OCI-LY7 (cell line): Measurements from ENCODE around the gene CARD11. TPM values are rescaled to one million over a fixed set of nuclear protein-coding genes. Genes with fewer than 3 reads are reported as not detected.

Source experiments
- Bru-seq: library from RNA; stranded (reverse); fragments of 400-500 nt; gene quantifications from one replicate; lab custom pipeline; 2021; lab: Mats Ljungman, UMichigan
- BruChase-seq, 2 experiments: library from RNA; stranded (reverse); fragments of 400-500 nt; gene quantifications; one replicate each; lab custom pipeline; 2021; lab: Mats Ljungman, UMichigan
- BruUV-seq: library from RNA; stranded (reverse); fragments of 400-500 nt; replicated peaks from 2 replicates; lab custom pipeline; 2021; lab: Mats Ljungman, UMichigan
- CTCF ChIA-PET: fragments of 300-600 bp; sonication (Branson Sonifier 250); formaldehyde crosslinking; loops from one replicate; lab custom pipeline; 2022; ENCODE audit warnings: antibody characterized with exemption; ENCODE audit not compliant: unreplicated experiment; lab: Charles Lee
- POLR2A ChIA-PET: fragments of 300-600 bp; sonication (Branson Sonifier 250); formaldehyde crosslinking; loops from one replicate; lab custom pipeline; 2022; ENCODE audit warnings: antibody characterized with exemption; lab: Charles Lee
- DNase-seq: peaks from one replicate; pipeline ENCODE4 v3.0.0-alpha.2; 2015; ENCODE audit warnings: low spot score
- H2AFZ ChIP-seq: fragments of 200-600 bp; sonication (generic), shearing (Covaris generic); 2 replicates; pipeline ENCODE4 v1.6.1; 2014; ENCODE audit warnings: mild to moderate bottlenecking, antibody characterized with exemption, low read length, moderate library complexity
- H3K27ac ChIP-seq: fragments of 200-600 bp; sonication (generic); 2 replicates; pipeline ENCODE4 v1.5.1; 2014; ENCODE audit warnings: mixed run types, low read depth, mild to moderate bottlenecking, moderate library complexity, low read length, inconsistent platforms; ENCODE audit not compliant: poor library complexity, severe bottlenecking
- H3K36me3 ChIP-seq: fragments of 200-600 bp; sonication (generic); 2 replicates; pipeline ENCODE4 v1.6.1; 2014; ENCODE audit warnings: mild to moderate bottlenecking, antibody characterized with exemption, low read length, moderate library complexity, mixed read lengths; ENCODE audit not compliant: insufficient read depth
- H3K4me1 ChIP-seq: fragments of 200-600 bp; sonication (generic); 2 replicates; pipeline ENCODE4 v1.5.1; 2014; ENCODE audit warnings: mild to moderate bottlenecking, low read length; ENCODE audit not compliant: insufficient read depth, poor library complexity, severe bottlenecking
- H3K4me2 ChIP-seq: fragments of 200-600 bp; sonication (generic); 2 replicates; pipeline ENCODE4 v1.6.1; 2014; ENCODE audit warnings: mild to moderate bottlenecking, low read length
- H3K4me3 ChIP-seq: fragments of 200-600 bp; sonication (generic); 2 replicates; pipeline ENCODE4 v1.5.1; 2014; ENCODE audit warnings: mild to moderate bottlenecking, low read depth, low read length; ENCODE audit not compliant: poor library complexity, severe bottlenecking
- H3K79me2 ChIP-seq: fragments of 200-600 bp; sonication (generic); 2 replicates; pipeline ENCODE4 v1.6.1; 2016; ENCODE audit warnings: low read depth, mild to moderate bottlenecking, low read length, moderate library complexity, mixed read lengths; ENCODE audit not compliant: insufficient read depth
- H3K9me2 ChIP-seq: fragments of 200-600 bp; sonication (generic); 2 replicates; pipeline ENCODE4 v1.6.1; 2016; ENCODE audit warnings: mild to moderate bottlenecking, low read length, mixed read lengths; ENCODE audit not compliant: insufficient read depth
- H3K9me3 ChIP-seq: fragments of 200-600 bp; sonication (generic); 2 replicates; pipeline ENCODE4 v1.6.1; 2014; ENCODE audit warnings: mild to moderate bottlenecking, mixed run types, low read length, mixed read lengths
- H4K20me1 ChIP-seq: fragments of 200-600 bp; sonication (generic); 2 replicates; pipeline ENCODE4 v1.6.1; 2014; ENCODE audit warnings: mild to moderate bottlenecking, antibody characterized with exemption, low read length, moderate library complexity, mixed read lengths; ENCODE audit not compliant: insufficient read depth
- EZH2phosphoT487 ChIP-seq: fragments of 200-600 bp; sonication (generic); IDR thresholded peaks from 2 replicates; pipeline ENCODE4 v1.6.1; 2018; ENCODE audit warnings: low read depth, borderline replicate concordance, mild to moderate bottlenecking, mixed run types, antibody characterized with exemption, low read length, moderate library complexity, mixed read lengths
- intact Hi-C: fragments of 100-400 bp; cut with micrococcal nuclease; formaldehyde crosslinking; loops from one replicate; pipeline ENCODE4 v1.10.0; 2022; ENCODE audit not compliant: unreplicated experiment
- long read RNA-seq: library from polyadenylated mRNA; stranded (forward); transcript quantifications from one replicate; pipeline ENCODE4 v2.0.0, GENCODE V29; 2022
- total RNA-seq, 2 experiments: library from RNA; depleted of rRNA in 1 of 2; stranded (reverse); fragments of >200 nt in 1 of 2; shearing (Covaris generic) in 1 of 2; gene quantifications; 2 replicates each; pipeline ENCODE4 v1.2.3, GENCODE V29; 2014 to 2022
- TF ChIP-seq, protein P1 (sequence below): fragments of 200-600 bp; sonication (generic); conservative IDR thresholded peaks from 2 replicates; pipeline ENCODE4 v1.5.1; 2014; ENCODE audit warnings: mild to moderate bottlenecking, antibody characterized with exemption, low read length, moderate library complexity, mixed read lengths

CARD11 gene
- total RNA-seq (2014; rRNA removed; shearing (Covaris generic)): 32.5 and 33.8 TPM in 2 replicates
- total RNA-seq (2022): 62.8 and 63.5 TPM in 2 replicates
- percentile 72 among the genes with signal in this experiment for Bru-seq, nascent RNA
- percentile 82 among the genes with signal in this experiment for BruChase-seq, experiment 1, labeled RNA remaining after a 6-hour chase
- percentile 75 among the genes with signal in this experiment for BruChase-seq, experiment 2, labeled RNA remaining after a 2-hour chase
- long read RNA-seq, full-length matches to known transcripts: 10 of 54 reads
- long read RNA-seq, partial matches to known transcripts: 24 of 54 reads
- long read RNA-seq, other reads (novel, unspliced or antisense): 20 of 54 reads

- Histone ChIP-seq H4K20me1 (peaks cover 7% of the 10 kb centered on the region; the same call in 1 of the 2 replicates), H3K4me3 (peak within 1 kb of the TSS; percentile 82), H2AFZ (peak within 1 kb of the TSS; percentile 77), H3K79me2 (peaks cover 15% of the 10 kb centered on the region; the same call in 1 of the 2 replicates), H3K9me3 (no peaks in the 10 kb centered on the region), H3K4me2 (peak within 1 kb of the TSS; percentile 84), H3K9me2 (no peaks in the 10 kb centered on the region), H3K4me1 (peaks cover 25% of the 10 kb centered on the region), H3K36me3 (peaks cover 14% of the 10 kb centered on the region; the same call in 1 of the 2 replicates), H3K27ac (peak within 1 kb of the TSS; percentile 52)
- no peak for TF ChIP-seq EZH2phosphoT487
- TF ChIP-seq, protein P1, sequence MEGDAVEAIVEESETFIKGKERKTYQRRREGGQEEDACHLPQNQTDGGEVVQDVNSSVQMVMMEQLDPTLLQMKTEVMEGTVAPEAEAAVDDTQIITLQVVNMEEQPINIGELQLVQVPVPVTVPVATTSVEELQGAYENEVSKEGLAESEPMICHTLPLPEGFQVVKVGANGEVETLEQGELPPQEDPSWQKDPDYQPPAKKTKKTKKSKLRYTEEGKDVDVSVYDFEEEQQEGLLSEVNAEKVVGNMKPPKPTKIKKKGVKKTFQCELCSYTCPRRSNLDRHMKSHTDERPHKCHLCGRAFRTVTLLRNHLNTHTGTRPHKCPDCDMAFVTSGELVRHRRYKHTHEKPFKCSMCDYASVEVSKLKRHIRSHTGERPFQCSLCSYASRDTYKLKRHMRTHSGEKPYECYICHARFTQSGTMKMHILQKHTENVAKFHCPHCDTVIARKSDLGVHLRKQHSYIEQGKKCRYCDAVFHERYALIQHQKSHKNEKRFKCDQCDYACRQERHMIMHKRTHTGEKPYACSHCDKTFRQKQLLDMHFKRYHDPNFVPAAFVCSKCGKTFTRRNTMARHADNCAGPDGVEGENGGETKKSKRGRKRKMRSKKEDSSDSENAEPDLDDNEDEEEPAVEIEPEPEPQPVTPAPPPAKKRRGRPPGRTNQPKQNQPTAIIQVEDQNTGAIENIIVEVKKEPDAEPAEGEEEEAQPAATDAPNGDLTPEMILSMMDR: peak; percentile 29; the same call in 1 of the 2 replicates
- BruUV-seq: no TSS peak
- ChIA-PET CTCF (no interaction called here), POLR2A (interaction anchor here (1.0 to 1.1 kb wide), 2 partner anchors 64 to 150 kb away, joined by 3 read pairs; no protein-coding TSS in a partner anchor)
- intact Hi-C loops: loop anchor here (1.0 to 2.0 kb wide), 3 partner anchors 65 to 157 kb away; no protein-coding TSS in a partner anchor
- peak; percentile 69 for DNase-seq
These were observed at the start of gene CARD11 for GRCh38 chr7:3043544-3044371. Gene CARD11, minus strand, starts transcription at chr7:3043867. Its CDS starts 85,361 bp downstream, at chr7:2958506.

DNA sequence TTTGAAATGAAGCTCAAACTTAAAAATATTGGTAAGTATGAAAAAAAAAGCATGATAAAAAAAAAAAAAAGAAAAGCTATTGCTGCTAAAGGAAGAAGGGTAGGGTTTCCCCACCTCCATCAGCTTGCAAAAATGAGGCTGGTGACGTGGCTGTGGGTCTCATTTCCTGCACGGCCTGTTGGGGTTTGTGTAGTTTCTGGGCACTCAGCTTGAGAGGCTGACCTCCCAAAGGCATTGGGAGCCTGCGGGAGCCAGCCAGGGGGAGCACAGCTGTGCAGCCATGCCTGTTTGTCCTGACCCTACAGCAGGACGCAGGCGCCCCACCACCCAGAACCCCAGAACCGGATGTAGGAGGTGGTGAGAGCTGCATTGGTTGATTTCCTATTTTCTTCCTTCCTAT lies 48.8 kb upstream of the CARD11 start:
- H3K4me1 ChIP-seq: peaks cover 29% of the 10 kb centered on the region
- H3K4me2 ChIP-seq: peak overlapping the region; percentile 49
- H3K27ac ChIP-seq: peak overlapping the region; percentile 47
- no peaks in the 10 kb centered on the region for H3K36me3 ChIP-seq
- H2AFZ ChIP-seq: peak overlapping the region; percentile 83; the same call in 1 of the 2 replicates
- POLR2A ChIA-PET: interaction anchor here (0.5 to 1.6 kb wide), 8 partner anchors 10 to 1962 kb away, joined by 3 to 7 read pairs (median 4); no protein-coding TSS in a partner anchor
- DNase-seq: peak; percentile 72
- BruUV-seq: no TSS peak
- CTCF ChIA-PET: interaction anchor here (0.8 kb wide), 1 partner anchor 23 kb away, joined by 3 read pairs; no protein-coding TSS in a partner anchor
- H3K9me2 ChIP-seq: no peaks in the 10 kb centered on the region
- TF ChIP-seq EZH2phosphoT487: no peak
- TF ChIP-seq, protein P1: no peak
- H3K4me3 ChIP-seq: peak overlapping the region; percentile 19
- peaks cover 10% of the 10 kb centered on the region; the same call in 1 of the 2 replicates for H3K9me3 ChIP-seq
- no peaks in the 10 kb centered on the region for H3K79me2 ChIP-seq
- intact Hi-C loops: no loop called here
- no peaks in the 10 kb centered on the region for H4K20me1 ChIP-seq
